Measurements from ENCODE around the gene SEMA5A.

SEMA5A gene

DNA sequence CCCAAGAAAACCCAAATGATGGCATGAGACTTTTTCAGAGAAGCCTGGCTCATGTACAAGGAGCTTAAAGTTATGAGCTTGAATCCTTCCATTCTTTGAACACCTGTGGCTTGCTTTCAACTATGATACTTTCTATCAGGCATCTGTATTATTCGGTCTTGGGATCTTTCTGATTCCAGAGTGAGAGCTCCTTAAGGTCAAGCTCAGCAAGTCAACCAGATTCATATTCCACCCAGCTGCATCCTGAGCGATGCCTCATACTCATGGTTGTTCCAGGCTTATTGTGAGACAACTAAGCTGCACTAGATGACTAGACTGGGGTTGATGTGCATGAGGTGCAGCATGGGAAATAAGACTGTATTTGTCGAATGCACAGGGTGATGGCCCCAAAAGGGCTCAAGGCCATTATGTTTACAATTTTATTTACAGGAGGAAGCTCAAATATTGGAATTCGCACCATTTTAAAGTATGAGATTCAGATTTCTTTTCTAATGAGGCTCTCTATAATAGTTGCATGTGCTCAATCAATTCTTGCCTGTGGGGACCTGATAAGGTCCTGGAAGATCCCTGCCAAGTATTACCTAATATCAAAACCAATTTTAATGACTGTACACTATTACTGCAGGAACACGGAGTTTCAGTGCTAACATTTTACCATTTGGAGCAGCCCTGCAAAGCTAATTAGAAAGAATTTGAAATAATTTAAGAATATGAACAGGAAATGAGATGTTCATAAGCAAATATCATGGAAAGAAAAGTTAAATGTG, 453.8 kb downstream of the SEMA5A start:
- no peak for TF ChIP-seq CTCF (IDR thresholded peaks at IDR 0.05; ENCODE audit: control extremely low read depth, extremely low read depth, low read depth, missing control alignments)
- POLR2A ChIA-PET = no interaction called here
- DNase-seq (ENCODE audit: extremely low spot score) = no peak
- CTCF ChIA-PET = interaction anchor here (1.8 to 2.9 kb wide), 3 partner anchors 8 to 14 kb away, joined by 7 to 8 read pairs (median 7); no protein-coding TSS in a partner anchor

- CTCF ChIA-PET = interaction anchor here (1.2 to 2.9 kb wide), 4 partner anchors 10 to 22 kb away, joined by 3 to 8 read pairs (median 7); no protein-coding TSS in a partner anchor
- DNase-seq (ENCODE audit: extremely low spot score) = no peak
- no peak for TF ChIP-seq CTCF (IDR thresholded peaks at IDR 0.05; ENCODE audit: control extremely low read depth, extremely low read depth, low read depth, missing control alignments)
- POLR2A ChIA-PET = no interaction called here
Observed at GRCh38 chr5:9090381-9091026, 455.4 kb downstream of the SEMA5A start.

DNA sequence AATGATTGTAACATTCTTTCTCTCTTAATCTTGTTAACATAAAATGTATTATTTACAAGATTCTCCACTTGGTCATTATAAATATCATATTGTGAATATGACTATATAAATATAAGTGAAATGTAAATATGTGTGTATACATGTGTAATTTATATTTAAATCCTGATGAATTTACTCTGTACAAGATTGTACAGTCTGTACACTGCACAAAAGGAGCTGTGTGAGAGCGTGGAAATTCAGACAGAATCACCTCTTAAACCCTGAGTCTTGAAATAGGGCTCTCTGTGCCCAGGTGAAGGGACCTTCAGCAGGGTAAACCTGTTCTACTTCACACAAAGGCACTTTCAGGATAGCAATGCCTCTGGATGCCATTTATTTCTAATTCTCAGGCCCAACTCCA, 456.0 kb downstream of the SEMA5A start:
- no peak for DNase-seq (ENCODE audit: extremely low spot score)
- ChIA-PET CTCF (interaction anchor here (1.2 to 2.9 kb wide), 2 partner anchors 12 to 21 kb away, joined by 3 to 8 read pairs; no protein-coding TSS in a partner anchor), POLR2A (no interaction called here)
- no peak for TF ChIP-seq CTCF (IDR thresholded peaks at IDR 0.05; ENCODE audit: control extremely low read depth, extremely low read depth, low read depth, missing control alignments)

DNA sequence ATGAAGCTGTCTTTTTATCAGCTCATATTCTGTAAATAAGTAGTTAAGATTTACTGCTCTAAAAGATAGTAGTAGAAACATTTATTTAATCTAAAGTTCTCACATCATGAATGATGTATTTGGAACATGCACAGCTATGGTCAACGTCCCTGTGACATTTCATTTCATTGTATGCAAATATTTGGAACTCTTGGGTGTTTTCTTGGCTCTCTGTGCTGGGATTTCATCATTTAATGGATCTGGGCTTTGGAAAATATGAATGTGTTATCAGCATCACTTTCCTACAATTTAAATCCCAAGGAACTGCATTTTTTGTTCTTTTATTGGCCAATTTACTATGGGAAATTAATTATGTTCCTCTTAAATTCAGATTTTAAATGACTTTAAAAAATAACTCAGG, 462.9 kb downstream of the SEMA5A start:
- no peak for TF ChIP-seq CTCF (IDR thresholded peaks at IDR 0.05; ENCODE audit: control extremely low read depth, extremely low read depth, low read depth, missing control alignments)
- no peak for DNase-seq (ENCODE audit: extremely low spot score)
- POLR2A ChIA-PET = no interaction called here
- CTCF ChIA-PET = no interaction called here

DNA sequence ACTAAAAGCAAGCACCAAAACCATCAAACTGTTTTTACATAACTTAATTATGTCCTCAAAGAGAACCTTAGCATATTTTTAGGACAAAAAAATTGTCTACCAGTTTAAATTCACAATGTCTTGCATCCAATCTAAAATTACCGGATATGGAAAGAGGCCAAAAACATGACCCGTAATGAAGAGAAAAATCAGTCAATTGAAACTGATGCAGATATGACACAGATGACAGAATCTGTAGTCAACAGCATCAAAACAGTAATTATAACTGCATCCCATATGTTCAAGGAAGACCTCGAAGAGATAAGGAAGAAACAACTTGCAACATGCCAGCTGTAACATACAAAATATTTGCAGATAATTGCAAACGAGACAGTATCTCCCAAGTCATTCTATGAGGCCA, 473.2 kb downstream of the SEMA5A start:
- ChIA-PET CTCF (no interaction called here), POLR2A (no interaction called here)
- TF ChIP-seq CTCF (IDR thresholded peaks at IDR 0.05; ENCODE audit: control extremely low read depth, extremely low read depth, low read depth, missing control alignments) = no peak
- no peak for DNase-seq (ENCODE audit: extremely low spot score)

DNA sequence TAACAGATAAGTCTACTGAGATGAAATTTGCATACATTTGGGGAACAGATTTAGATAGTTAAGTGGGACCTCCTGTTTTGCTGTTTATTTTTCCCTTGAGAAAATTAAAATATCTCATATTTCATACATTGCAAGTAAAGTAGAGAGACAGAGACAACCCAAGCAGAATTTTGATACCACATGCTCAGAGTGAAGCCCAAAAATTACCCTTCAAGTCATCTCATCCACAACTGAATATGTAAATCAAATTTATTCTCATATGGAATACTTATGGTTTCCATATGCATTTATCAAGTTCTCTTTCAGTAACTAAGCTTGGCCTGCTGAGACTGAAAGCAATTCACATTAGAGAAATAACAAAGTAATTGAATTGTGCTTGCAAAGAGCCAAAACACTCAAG, 474.4 kb downstream of the SEMA5A start:
- ChIA-PET POLR2A (no interaction called here), CTCF (no interaction called here)
- no peak for DNase-seq (ENCODE audit: extremely low spot score)
- no peak for TF ChIP-seq CTCF (IDR thresholded peaks at IDR 0.05; ENCODE audit: control extremely low read depth, extremely low read depth, low read depth, missing control alignments)
